SK-N-MC (cell line): ENCODE results near the gene RHOT2.

ENCODE experiments used
- EZH2 ChIP-seq: fragments of 200-600 bp; sonication (generic); IDR thresholded peaks from one replicate; pipeline ENCODE4 v1.6.1; 2017; ENCODE audit warnings: antibody characterized with exemption
- FOXP2 ChIP-seq: optimal IDR thresholded peaks from 2 replicates; pipeline ENCODE3; 2011; ENCODE audit warnings: mild to moderate bottlenecking, moderate library complexity; ENCODE audit not compliant: insufficient read depth; ENCODE audit errors: extremely low read length, control extremely low read depth
- POLR2AphosphoS5 ChIP-seq: IDR thresholded peaks from 2 replicates; pipeline ENCODE4 v1.6.1; 2012; ENCODE audit warnings: mild to moderate bottlenecking, low read depth, low read length, borderline replicate concordance

DNA sequence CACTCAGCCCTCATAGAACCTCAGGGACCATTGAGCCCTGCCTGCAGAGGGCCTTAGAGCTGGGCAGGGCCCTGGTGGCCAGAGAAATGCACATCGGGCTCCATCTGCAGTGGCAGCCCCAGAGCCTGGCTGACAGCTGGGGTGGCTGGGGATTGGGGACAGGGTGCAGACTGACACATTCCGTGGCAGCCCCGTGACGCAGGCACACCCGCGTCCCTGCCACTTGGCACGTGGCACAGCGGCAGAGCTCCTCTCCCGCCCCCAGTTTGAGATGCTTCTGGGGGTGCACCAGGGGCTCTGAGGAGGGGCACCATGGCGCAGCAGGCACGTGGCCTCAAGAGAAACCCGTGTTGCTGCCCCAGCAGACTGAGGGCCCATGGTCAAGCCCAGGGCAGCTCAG, 35.5 kb downstream of the RHOT2 start:
- TF ChIP-seq EZH2 = no peak
- no peak for TF ChIP-seq POLR2AphosphoS5
- TF ChIP-seq FOXP2 = no peak
